Inflammatory macrophage treated with lipopolysaccharide for 1 hour (primary cell): Measurements from ENCODE around the gene FAT1.

Experiments used
- DNase-seq, 2 donors: peaks; one replicate each; pipeline ENCODE4 v3.0.0-alpha.2; 2020 to 2022

The FAT1 gene

DNA sequence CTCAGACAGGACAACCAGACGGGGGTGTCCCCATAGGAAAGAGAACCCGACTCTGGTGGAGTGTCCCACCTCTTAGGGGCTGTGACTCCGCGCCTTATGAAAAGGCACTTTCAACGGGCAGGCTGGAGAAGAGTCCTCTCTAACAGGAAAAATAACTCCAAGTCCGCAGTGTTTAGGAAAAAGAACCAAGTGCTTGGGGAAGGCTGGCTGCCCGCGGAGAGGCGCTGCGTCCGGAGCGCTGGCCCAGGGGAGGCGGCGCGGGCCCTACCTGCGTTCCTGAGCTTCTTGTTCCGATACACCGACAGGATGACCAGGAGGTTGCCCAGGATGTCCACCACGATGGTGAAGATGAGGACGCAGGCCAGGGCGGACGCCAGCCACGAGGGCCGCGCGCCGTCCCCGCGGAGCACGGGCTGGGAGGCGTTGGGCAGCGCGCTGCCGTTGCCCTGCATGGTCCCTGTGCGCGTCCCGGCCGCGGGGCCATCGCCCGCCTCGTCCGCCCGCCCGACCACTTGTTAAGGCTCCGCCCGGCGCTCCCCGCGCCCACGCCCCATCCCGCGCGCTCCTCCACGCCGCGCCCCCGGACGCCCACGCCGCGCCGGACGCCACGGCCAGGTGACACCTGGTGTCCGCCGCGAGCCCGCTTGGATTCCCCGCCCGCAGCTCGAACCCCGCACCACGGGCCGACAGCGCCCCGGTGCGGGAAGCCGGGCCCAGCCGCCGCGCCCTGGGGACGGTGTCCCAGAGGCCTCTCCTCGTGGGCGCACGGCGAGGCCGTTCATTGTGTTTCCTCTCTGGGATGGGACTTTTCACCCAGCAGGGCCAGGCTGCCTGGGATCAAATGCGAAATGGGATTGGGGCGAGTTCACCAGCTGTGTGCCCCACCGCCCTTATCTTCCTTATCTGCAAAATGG, 168.5 kb downstream of the FAT1 start, which contains the start of gene MTNR1A:
MTNR1A (minus strand) TSS at position 654 of the 914 bp plus-strand sequence; CDS start at position 452, 202 bp downstream.
- no peak for DNase-seq

DNA sequence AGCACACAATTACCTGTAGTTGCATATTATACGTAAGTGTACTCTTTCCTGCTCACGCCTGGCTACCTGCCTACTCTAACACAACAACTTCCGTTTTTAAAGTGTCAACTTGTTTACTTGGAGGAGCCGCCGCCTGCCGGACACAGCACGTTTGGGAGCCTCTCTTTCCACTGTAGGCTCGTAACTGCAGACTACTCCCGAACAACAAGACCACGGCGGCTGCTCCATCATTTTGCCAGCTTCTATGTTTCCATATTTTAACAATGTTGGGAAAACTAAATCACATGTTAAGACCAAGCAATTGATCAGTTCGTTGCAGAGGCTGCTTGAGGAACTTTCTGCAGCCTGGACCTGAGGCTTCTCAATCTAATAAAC, 169.1 kb downstream of the FAT1 start:
- no peak for DNase-seq

DNA sequence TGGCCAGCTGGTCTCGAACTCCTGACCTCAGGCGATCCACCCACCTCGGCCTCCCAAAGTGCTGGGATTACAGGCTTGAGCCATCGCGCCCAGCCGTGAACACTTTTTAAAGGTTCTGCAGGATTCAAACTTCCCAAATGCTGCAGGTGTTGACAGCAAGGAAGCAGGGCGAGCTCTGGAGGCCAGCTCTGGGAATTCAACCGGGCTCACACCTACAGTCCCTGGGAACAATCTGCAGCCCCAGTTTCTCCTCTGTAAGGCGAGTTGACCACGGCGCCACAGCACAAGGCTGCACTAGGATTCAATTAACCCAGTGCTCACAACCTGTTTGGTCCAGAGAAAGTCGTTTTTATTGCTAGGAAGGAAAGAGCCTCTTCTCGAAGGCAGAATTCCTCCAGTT, 169.9 kb downstream of the FAT1 start:
- no peak for DNase-seq

DNA sequence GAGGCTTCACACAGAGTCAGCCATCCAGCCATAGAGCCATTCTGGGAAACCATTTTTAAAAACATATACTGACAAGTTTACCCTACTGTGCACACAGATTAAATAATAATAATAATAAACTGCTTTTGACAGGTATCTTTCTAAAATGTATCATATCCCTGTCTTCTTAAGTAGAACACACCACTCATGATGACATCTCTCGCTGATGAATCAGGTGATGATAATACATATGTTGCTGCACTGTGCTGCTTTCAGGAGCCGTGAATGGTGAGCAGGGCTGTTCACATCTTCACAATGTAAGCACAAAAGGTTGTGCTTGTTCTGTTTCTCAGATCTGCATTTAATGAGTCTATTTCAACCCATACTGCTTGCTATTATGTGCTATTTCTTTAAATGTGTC, 171.8 kb downstream of the FAT1 start:
- DNase-seq: no peak

DNA sequence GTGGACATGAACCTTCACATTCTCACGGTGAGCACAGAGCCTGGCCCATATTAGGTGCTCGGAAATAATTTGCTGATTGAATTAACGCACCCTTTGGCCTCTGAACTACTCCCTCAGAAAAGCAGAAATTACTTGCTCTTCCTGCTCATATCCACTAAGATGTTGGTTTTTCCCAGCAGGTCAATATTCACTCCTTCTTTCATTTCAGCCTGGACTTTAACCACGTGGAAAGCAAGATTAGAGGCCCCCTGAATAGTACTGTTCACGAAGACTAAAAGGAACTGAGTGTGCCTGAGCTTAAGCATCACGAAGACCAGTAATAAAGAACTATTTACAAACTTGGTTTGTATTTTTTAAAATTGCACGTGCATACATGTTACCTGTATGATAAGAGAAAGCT, 178.2 kb downstream of the FAT1 start:
- no peak for DNase-seq

DNA sequence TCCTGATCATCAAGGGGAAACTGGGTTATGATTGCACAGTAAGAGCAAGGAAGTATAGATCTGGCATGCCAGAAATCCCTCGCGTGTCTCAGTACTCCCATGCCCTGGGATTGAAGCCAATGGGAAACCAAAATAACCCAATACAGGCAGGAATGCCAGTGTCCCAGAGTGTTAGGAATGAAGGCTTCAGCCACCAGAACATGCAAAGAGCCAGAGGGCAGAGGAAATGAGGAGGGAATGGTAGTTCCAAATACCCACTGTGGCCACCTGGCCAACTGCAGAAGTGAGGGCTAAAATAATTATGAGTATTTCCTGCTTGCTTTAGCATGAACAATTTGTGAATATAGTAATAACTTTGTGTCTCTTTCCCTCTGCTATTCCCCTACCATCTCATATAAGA, 180.4 kb downstream of the FAT1 start:
- DNase-seq: no peak

DNA sequence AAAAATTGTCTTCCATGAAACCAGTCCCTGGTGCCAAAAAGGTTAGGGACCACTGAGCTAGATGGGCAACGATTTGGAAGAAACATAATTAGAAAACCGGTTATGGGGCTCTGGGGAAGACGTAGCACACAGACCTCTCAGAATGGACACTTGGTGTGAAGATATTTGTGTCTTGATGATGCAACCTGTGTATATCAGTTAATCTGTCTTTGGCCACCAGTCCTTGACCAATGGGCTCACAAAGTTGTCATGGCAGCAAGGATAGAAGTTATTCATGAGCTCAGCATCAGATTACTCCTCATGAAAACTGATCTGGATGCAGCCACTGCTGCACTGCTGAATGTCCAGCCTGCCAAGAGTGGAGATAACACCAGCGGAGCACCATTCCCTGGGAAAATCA, 181.9 kb downstream of the FAT1 start:
- no peak for DNase-seq

DNA sequence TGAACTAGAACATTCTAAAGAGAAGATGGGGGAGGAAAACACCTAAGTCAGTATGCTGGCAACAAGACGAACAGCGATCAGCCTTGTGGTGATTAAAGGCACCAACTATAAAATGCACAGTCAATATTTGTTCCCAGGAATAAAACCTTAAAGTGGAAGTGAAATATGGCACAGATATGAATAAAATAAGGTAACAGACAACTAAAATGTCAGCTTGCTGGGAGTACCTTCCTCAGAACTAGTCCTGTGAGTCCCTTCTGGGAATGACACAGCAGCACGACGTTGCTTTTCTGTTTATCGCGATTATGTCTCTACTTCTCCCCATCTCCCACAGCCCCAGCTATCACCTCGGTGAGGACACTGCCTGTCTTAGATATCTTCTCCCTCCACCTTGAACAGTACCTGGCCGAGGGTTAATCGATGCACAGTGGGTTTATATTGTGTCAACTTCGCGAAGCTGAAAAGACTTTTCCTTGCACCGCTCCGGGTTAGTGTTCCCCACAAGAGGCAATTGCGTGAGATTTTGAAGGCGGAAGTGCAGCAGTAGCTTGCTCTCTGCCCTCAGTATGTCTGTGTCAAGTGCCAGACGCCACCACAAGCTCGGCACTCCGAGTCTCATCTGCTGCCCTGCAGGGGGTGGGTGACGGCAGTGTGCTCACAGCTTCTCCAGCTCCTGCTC, 185.7 kb downstream of the FAT1 start:
- DNase-seq: no peak
